ENCODE results near the gene FGFR4.
A peak's percentile ranks its signal among the peaks of the same experiment; 100 is the strongest.

FGFR4 gene

GRCh38 chr5:177131352-177132135, 44.8 kb downstream of the FGFR4 start:
- Histone ChIP-seq H4K20me1 (ENCODE audit: insufficient read depth, low read length) (no peaks in the 10 kb centered on the region), H3K27ac (ENCODE audit: low read depth, low read length, poor library complexity, severe bottlenecking) (no peak overlapping the region), H3K36me3 (ENCODE audit: insufficient read depth, low read length) (peaks cover 17% of the 10 kb centered on the region), H3K27me3 (ENCODE audit: insufficient read depth, low read length) (no peaks in the 10 kb centered on the region), H3K79me2 (ENCODE audit: insufficient read depth, low read length) (peaks cover 20% of the 10 kb centered on the region), H2AFZ (ENCODE audit: low read length) (no peak overlapping the region), H3K4me1 (ENCODE audit: insufficient read depth, low read length, severe bottlenecking) (peaks cover 29% of the 10 kb centered on the region), H3K9me2 (ENCODE audit: low read depth, low read length) (no peaks in the 10 kb centered on the region), H3K4me3 (ENCODE audit: low read depth, low read length, poor library complexity, severe bottlenecking) (no peak overlapping the region), H3K9ac (ENCODE audit: low read length) (no peak overlapping the region), H3K9me3 (ENCODE audit: low read length) (no peaks in the 10 kb centered on the region), H3K4me2 (ENCODE audit: low read length) (no peak overlapping the region), H3F3A (ENCODE audit: insufficient read depth, low read length) (no peaks in the 10 kb centered on the region)
- TF ChIP-seq EZH2 (IDR thresholded peaks at IDR 0.05; ENCODE audit: borderline replicate concordance, low read length) (no peak), CTCF (IDR thresholded peaks at IDR 0.05; ENCODE audit: low read length) (no peak)

GRCh38 chr5:177132136-177133095, 45.7 kb downstream of the FGFR4 start:
- Histone ChIP-seq H3F3A (ENCODE audit: insufficient read depth, low read length) (no peaks in the 10 kb centered on the region), H3K9ac (ENCODE audit: low read length) (peak overlapping the region; percentile 74), H2AFZ (ENCODE audit: low read length) (no peak overlapping the region), H3K9me3 (ENCODE audit: low read length) (no peaks in the 10 kb centered on the region), H3K4me1 (ENCODE audit: insufficient read depth, low read length, severe bottlenecking) (peaks cover 38% of the 10 kb centered on the region), H3K27me3 (ENCODE audit: insufficient read depth, low read length) (no peaks in the 10 kb centered on the region), H3K36me3 (ENCODE audit: insufficient read depth, low read length) (peaks cover 26% of the 10 kb centered on the region), H3K79me2 (ENCODE audit: insufficient read depth, low read length) (peaks cover 29% of the 10 kb centered on the region), H3K9me2 (ENCODE audit: low read depth, low read length) (no peaks in the 10 kb centered on the region), H3K4me2 (ENCODE audit: low read length) (peak overlapping the region; percentile 99), H4K20me1 (ENCODE audit: insufficient read depth, low read length) (no peaks in the 10 kb centered on the region), H3K4me3 (ENCODE audit: low read depth, low read length, poor library complexity, severe bottlenecking) (peak overlapping the region; percentile 86), H3K27ac (ENCODE audit: low read depth, low read length, poor library complexity, severe bottlenecking) (peak overlapping the region; percentile 56)
- TF ChIP-seq CTCF (IDR thresholded peaks at IDR 0.05; ENCODE audit: low read length) (no peak), EZH2 (IDR thresholded peaks at IDR 0.05; ENCODE audit: borderline replicate concordance, low read length) (no peak)

GRCh38 chr5:177133096-177133852, 46.6 kb downstream of the FGFR4 start, which contains the start of gene NSD1:
NSD1 (plus strand) TSS chr5:177133773; CDS start chr5:177135104, 1,331 bp downstream.
- Histone ChIP-seq H3K36me3 (ENCODE audit: insufficient read depth, low read length) (peaks cover 34% of the 10 kb centered on the region), H2AFZ (ENCODE audit: low read length) (no peak within 1 kb of the TSS), H3F3A (ENCODE audit: insufficient read depth, low read length) (no peaks in the 10 kb centered on the region), H3K9me2 (ENCODE audit: low read depth, low read length) (no peaks in the 10 kb centered on the region), H3K4me1 (ENCODE audit: insufficient read depth, low read length, severe bottlenecking) (peaks cover 38% of the 10 kb centered on the region), H3K27ac (ENCODE audit: low read depth, low read length, poor library complexity, severe bottlenecking) (peak within 1 kb of the TSS; percentile 56), H3K27me3 (ENCODE audit: insufficient read depth, low read length) (no peaks in the 10 kb centered on the region), H3K4me2 (ENCODE audit: low read length) (peak within 1 kb of the TSS; percentile 99), H3K79me2 (ENCODE audit: insufficient read depth, low read length) (peaks cover 38% of the 10 kb centered on the region), H3K9me3 (ENCODE audit: low read length) (no peaks in the 10 kb centered on the region), H3K9ac (ENCODE audit: low read length) (peak within 1 kb of the TSS; percentile 94), H3K4me3 (ENCODE audit: low read depth, low read length, poor library complexity, severe bottlenecking) (peak within 1 kb of the TSS; percentile 86), H4K20me1 (ENCODE audit: insufficient read depth, low read length) (no peaks in the 10 kb centered on the region)
- TF ChIP-seq CTCF (IDR thresholded peaks at IDR 0.05; ENCODE audit: low read length): no peak
- no peak for TF ChIP-seq EZH2 (IDR thresholded peaks at IDR 0.05; ENCODE audit: borderline replicate concordance, low read length)
